PC-9 (cell line): ENCODE measurements around the gene TENM4.

Source experiments
- EZH2 ChIP-seq: fragments of 200-600 bp; sonication (generic); IDR thresholded peaks from 2 replicates; pipeline ENCODE4 v1.8.0; 2017; ENCODE audit warnings: antibody characterized with exemption, low read depth
- TF ChIP-seq, protein P1 (sequence below): fragments of 200-600 bp; sonication (generic); conservative IDR thresholded peaks from 2 replicates; pipeline ENCODE4 v1.6.1; 2017; ENCODE audit warnings: mixed run types, antibody characterized with exemption, mild to moderate bottlenecking, moderate library complexity

DNA sequence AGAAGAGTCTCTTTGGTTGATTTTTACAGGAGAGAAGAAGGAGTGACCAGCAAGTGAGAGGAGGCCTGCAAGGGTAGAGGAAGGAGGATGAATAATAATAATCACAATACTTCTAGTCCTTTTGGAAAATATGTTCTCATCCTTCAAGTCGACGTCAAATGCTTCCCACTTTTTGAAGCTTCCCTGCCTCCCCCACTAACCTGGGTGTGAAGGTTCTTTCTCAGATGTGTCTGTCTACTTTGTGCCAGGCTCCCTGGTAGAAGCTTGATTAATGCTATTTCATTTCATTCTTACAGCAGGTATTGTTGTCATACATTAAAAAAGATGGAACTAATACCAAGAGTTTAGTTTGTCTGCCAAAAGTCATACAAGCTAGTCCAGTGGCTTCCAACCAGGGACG, 17.1 kb downstream of the TENM4 start:
- TF ChIP-seq, protein P1, sequence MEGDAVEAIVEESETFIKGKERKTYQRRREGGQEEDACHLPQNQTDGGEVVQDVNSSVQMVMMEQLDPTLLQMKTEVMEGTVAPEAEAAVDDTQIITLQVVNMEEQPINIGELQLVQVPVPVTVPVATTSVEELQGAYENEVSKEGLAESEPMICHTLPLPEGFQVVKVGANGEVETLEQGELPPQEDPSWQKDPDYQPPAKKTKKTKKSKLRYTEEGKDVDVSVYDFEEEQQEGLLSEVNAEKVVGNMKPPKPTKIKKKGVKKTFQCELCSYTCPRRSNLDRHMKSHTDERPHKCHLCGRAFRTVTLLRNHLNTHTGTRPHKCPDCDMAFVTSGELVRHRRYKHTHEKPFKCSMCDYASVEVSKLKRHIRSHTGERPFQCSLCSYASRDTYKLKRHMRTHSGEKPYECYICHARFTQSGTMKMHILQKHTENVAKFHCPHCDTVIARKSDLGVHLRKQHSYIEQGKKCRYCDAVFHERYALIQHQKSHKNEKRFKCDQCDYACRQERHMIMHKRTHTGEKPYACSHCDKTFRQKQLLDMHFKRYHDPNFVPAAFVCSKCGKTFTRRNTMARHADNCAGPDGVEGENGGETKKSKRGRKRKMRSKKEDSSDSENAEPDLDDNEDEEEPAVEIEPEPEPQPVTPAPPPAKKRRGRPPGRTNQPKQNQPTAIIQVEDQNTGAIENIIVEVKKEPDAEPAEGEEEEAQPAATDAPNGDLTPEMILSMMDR: no peak
- TF ChIP-seq EZH2: no peak
